ENCODE results near the gene BIVM.

BIVM gene

GRCh38 chr13:102805680-102806079 is 6.8 kb downstream of the BIVM start:
- DNase-seq (ENCODE audit: low read depth in 2 of 2), result no peak
- no peak overlapping the region for H3K4me3 ChIP-seq (replicated peaks in 1 of 2; ENCODE audit: low read depth in 2 of 2, low read length in 2 of 2)
- no peak for TF ChIP-seq CTCF (IDR thresholded peaks at IDR 0.05; ENCODE audit: low read depth, low read length)

- H3K4me3 ChIP-seq (replicated peaks in 1 of 2; ENCODE audit: low read depth in 2 of 2, low read length in 2 of 2), result no peak overlapping the region
- DNase-seq (ENCODE audit: low read depth in 2 of 2), result no peak
- no peak for TF ChIP-seq CTCF (IDR thresholded peaks at IDR 0.05; ENCODE audit: low read depth, low read length)
Observed at GRCh38 chr13:102807699-102808098, 8.8 kb downstream of the BIVM start.

- no peak for TF ChIP-seq CTCF (IDR thresholded peaks at IDR 0.05; ENCODE audit: low read depth, low read length)
Observed at GRCh38 chr13:102812611-102813287, 13.8 kb downstream of the BIVM start.

DNA sequence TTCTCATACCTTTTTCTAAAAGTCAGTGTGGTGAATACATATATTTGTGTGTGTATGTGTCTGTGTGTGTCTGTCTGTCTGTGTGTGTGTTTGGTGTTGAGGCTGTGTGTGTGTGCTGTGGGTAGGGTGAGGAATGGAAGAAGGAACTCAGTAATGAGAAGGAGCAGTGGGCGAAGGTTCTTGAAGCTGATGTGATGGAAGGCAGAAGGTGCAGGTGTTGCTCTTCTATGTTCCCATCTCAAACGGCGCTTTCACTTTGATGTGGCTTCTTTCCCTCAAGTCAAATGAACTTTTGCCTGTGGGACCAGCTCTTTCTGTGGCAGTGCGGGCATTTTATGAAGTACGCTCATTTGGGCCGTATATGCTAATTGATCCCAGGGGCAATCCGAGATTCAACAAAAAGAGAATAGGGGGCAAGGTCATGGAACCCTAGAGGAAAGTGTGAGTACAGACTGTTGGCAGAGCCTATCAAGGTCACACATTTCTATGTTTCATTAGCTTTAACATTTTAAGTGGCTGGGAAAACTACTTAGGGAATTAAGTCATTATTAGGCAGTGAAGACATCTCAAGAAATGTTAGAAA is 15.2 kb downstream of the BIVM start:
- no peak for DNase-seq (ENCODE audit: low read depth in 2 of 2)
- TF ChIP-seq CTCF (IDR thresholded peaks at IDR 0.05; ENCODE audit: low read depth, low read length), result no peak
- H3K4me3 ChIP-seq (replicated peaks in 1 of 2; ENCODE audit: low read depth in 2 of 2, low read length in 2 of 2), result no peak overlapping the region

More at GRCh38 chr13:102812611-102813287, 13.8 kb downstream of the BIVM start:
- no peak overlapping the region for H3K4me3 ChIP-seq (replicated peaks in 1 of 2; ENCODE audit: low read depth in 2 of 2, low read length in 2 of 2)
- DNase-seq (ENCODE audit: low read depth in 2 of 2), result peak; percentile 27 to 36

DNA sequence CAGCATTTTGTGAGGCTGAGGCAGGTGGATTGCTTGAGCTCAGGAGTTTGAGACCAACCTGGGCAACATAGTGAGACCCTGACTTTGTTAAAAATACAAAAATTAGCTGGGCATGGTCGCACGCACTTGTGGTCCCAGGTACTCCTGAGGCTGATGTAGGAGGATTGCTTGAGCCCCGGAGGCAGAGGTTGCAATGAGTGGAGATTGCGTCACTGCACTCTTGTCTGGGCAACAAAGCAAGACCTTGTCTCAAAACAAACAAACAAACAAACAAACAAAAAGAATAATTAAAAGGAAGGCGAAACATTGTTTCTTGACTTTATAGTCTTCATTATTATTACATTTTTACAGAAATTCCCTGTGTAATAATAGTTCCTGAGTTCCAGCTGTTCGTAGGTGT is 15.9 kb downstream of the BIVM start:
- no peak overlapping the region for H3K4me3 ChIP-seq (replicated peaks in 1 of 2; ENCODE audit: low read depth in 2 of 2, low read length in 2 of 2)
- no peak for TF ChIP-seq CTCF (IDR thresholded peaks at IDR 0.05; ENCODE audit: low read depth, low read length)
- no peak for DNase-seq (ENCODE audit: low read depth in 2 of 2)

- DNase-seq (ENCODE audit: low read depth in 2 of 2), result no peak
- TF ChIP-seq CTCF (IDR thresholded peaks at IDR 0.05; ENCODE audit: low read depth, low read length), result no peak
- no peak overlapping the region for H3K4me3 ChIP-seq (replicated peaks in 1 of 2; ENCODE audit: low read depth in 2 of 2, low read length in 2 of 2)
Observed at GRCh38 chr13:102815788-102816187, 16.9 kb downstream of the BIVM start.
